Uterus (tissue), 4 donors: Measurements from ENCODE around the gene BTBD9. TPM values are rescaled to one million over a fixed set of nuclear protein-coding genes. Genes with fewer than 3 reads are reported as not detected.
A peak's percentile ranks its signal among the peaks of the same experiment; 100 is the strongest.

Experiments used
- DNase-seq, 2 donors: peaks; one replicate each; pipeline ENCODE4 v3.0.0-alpha.2; 2019 to 2020
- H3K27ac ChIP-seq, 2 donors: fragments of 200-600 bp; sonication (generic); 1 replicate in 1 of 2; 2 replicates in 1 of 2; pipeline ENCODE4 v1.5.1; 2016 to 2018
- H3K27me3 ChIP-seq, 2 donors: fragments of 200-600 bp; sonication (generic); one replicate each; pipeline ENCODE4 v1.5.1; 2018 to 2019; ENCODE audit warnings: control low read depth in 1 of 2
- H3K36me3 ChIP-seq, 2 donors: fragments of 200-600 bp; sonication (generic); one replicate each; pipeline ENCODE4 v1.5.1; 2019; ENCODE audit warnings: control low read depth in 1 of 2
- H3K4me1 ChIP-seq, 2 donors: fragments of 200-600 bp; sonication (generic); one replicate each; pipeline ENCODE4 v1.5.1; 2018 to 2019; ENCODE audit warnings: control low read depth in 1 of 2
- H3K4me3 ChIP-seq, 2 donors: fragments of 200-600 bp; sonication (generic); 1 replicate in 1 of 2; 2 replicates in 1 of 2; pipeline ENCODE4 v1.5.1; 2018 to 2019; ENCODE audit warnings: mild to moderate bottlenecking in 1 of 2
- H3K9me3 ChIP-seq, 2 donors: fragments of 200-600 bp; sonication (generic); one replicate each; pipeline ENCODE4 v1.5.1; 2019; ENCODE audit warnings: control low read depth in 1 of 2
- CTCF ChIP-seq, 4 experiments: fragments of 200-600 bp in 2 of 4; fragments of 450-650 bp in 2 of 4; sonication (generic) in 2 of 4; IDR thresholded peaks; one replicate each; pipeline ENCODE4 v1.5.1; 2016 to 2019; ENCODE audit warnings: antibody characterized with exemption in 4 of 4, mild to moderate bottlenecking in 2 of 4, moderate library complexity in 1 of 4
- POLR2A ChIP-seq, 2 donors: fragments of 450-650 bp; IDR thresholded peaks; one replicate each; pipeline ENCODE4 v1.6.1; 2016; ENCODE audit warnings: antibody characterized with exemption in 2 of 2, mild to moderate bottlenecking in 1 of 2, moderate library complexity in 1 of 2
- intact Hi-C: fragments of 100-400 bp; cut with DNase I; formaldehyde crosslinking; loops from one replicate; pipeline ENCODE4 v1.15.1; 2023; ENCODE audit warnings: low total_unique reads
- total RNA-seq, 4 donors: library from RNA; depleted of rRNA in 3 of 4; stranded (reverse); fragments of >200 nt in 3 of 4; gene quantifications; one replicate each; pipeline versions ENCODE4 v1.1.0 to v1.2.4, GENCODE V29; 2014 to 2023
- donor health status: DM: yes; HTN: yes; CAD: no.

The BTBD9 gene
- 10 to 100 TPM; 10.3 to 50.3 (median 34.4) TPM for total RNA-seq

- peak within 1 kb of the TSS; percentile 88 to 97 for H3K27ac ChIP-seq
- H3K36me3 ChIP-seq: no peaks in the 10 kb centered on the region
- H3K9me3 ChIP-seq: no peaks in the 10 kb centered on the region
- intact Hi-C loops: no loop called here
- H3K4me3 ChIP-seq: peak within 1 kb of the TSS; percentile 83 to 92
- H3K4me1 ChIP-seq: no peaks in the 10 kb centered on the region
- peak; percentile 75 to 83 for DNase-seq
- no peak for TF ChIP-seq CTCF (IDR thresholded peaks at IDR 0.05)
- TF ChIP-seq POLR2A (IDR thresholded peaks at IDR 0.05): peak in 1 of 2 donors; percentile 66
- no peaks in the 10 kb centered on the region for H3K27me3 ChIP-seq
These were observed at the start of gene BTBD9 for GRCh38 chr6:38639498-38640215. BTBD9 (minus strand) TSS chr6:38639929.

- H3K27me3 ChIP-seq: no peaks in the 10 kb centered on the region
These were observed 48.9 kb upstream of the BTBD9 start for GRCh38 chr6:38688579-38689087.

GRCh38 chr6:38687549-38687948 is 47.8 kb upstream of the BTBD9 start:
- TF ChIP-seq POLR2A (IDR thresholded peaks at IDR 0.05) (no peak), CTCF (IDR thresholded peaks at IDR 0.05) (no peak)
- H3K36me3 ChIP-seq: no peaks in the 10 kb centered on the region
- no peak for DNase-seq
- H3K9me3 ChIP-seq: no peaks in the 10 kb centered on the region
- H3K4me1 ChIP-seq: no peaks in the 10 kb centered on the region
- no peak overlapping the region for H3K4me3 ChIP-seq
- no peak overlapping the region for H3K27ac ChIP-seq
- H3K27me3 ChIP-seq: no peaks in the 10 kb centered on the region
- intact Hi-C loops: no loop called here

More at GRCh38 chr6:38688579-38689087, 48.9 kb upstream of the BTBD9 start:
- Histone ChIP-seq H3K27ac (no peak overlapping the region), H3K4me1 (no peaks in the 10 kb centered on the region), H3K36me3 (no peaks in the 10 kb centered on the region), H3K4me3 (no peak overlapping the region), H3K9me3 (no peaks in the 10 kb centered on the region)
- no peak for TF ChIP-seq POLR2A (IDR thresholded peaks at IDR 0.05)
- TF ChIP-seq CTCF (IDR thresholded peaks at IDR 0.05): no peak
- DNase-seq: no peak
- intact Hi-C loops: no loop called here

GRCh38 chr6:38687043-38687353 is 47.3 kb upstream of the BTBD9 start:
- intact Hi-C loops: no loop called here
- no peak for TF ChIP-seq POLR2A (IDR thresholded peaks at IDR 0.05)
- TF ChIP-seq CTCF (IDR thresholded peaks at IDR 0.05): no peak
- no peak for DNase-seq
- Histone ChIP-seq H3K9me3 (no peaks in the 10 kb centered on the region), H3K4me1 (no peaks in the 10 kb centered on the region), H3K4me3 (no peak overlapping the region), H3K36me3 (no peaks in the 10 kb centered on the region), H3K27me3 (no peaks in the 10 kb centered on the region), H3K27ac (no peak overlapping the region)

- Histone ChIP-seq H3K9me3 (no peaks in the 10 kb centered on the region), H3K4me1 (no peaks in the 10 kb centered on the region), H3K27me3 (no peaks in the 10 kb centered on the region), H3K27ac (no peak overlapping the region), H3K36me3 (no peaks in the 10 kb centered on the region), H3K4me3 (no peak overlapping the region)
- no peak for DNase-seq
- intact Hi-C loops: no loop called here
- TF ChIP-seq POLR2A (IDR thresholded peaks at IDR 0.05) (no peak), CTCF (IDR thresholded peaks at IDR 0.05) (no peak)
These were observed 46.7 kb upstream of the BTBD9 start for GRCh38 chr6:38686270-38687042.
